ENCODE data around the gene ATP10B.

DNA sequence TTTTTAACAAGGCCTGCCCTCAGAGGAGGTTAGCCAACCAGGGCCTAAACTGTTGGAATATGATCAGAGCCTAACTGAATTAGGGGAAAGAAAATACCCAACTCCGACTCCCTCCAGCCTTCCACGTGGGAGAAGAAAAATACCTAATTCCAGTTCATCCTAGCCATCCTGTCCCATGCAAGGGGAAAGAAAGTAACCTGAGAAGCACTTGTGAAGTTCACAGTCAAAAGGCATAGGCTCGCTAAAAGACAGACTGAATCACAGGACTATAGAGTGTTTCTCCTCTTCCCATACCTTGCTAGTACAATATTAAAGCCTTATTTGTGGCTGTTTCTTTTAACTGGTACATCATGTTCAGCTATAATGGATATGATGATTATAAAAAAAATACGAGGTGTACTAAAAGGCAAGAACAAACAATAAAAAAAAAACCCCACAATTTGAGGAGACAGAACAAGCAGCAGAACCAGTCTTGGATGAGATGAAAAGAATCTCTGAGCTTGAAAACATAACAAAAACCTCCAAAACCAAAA, 18.0 kb upstream of the ATP10B start:
- TF ChIP-seq POLR2A (IDR thresholded peaks at IDR 0.05): no peak
- TF ChIP-seq, protein P1, sequence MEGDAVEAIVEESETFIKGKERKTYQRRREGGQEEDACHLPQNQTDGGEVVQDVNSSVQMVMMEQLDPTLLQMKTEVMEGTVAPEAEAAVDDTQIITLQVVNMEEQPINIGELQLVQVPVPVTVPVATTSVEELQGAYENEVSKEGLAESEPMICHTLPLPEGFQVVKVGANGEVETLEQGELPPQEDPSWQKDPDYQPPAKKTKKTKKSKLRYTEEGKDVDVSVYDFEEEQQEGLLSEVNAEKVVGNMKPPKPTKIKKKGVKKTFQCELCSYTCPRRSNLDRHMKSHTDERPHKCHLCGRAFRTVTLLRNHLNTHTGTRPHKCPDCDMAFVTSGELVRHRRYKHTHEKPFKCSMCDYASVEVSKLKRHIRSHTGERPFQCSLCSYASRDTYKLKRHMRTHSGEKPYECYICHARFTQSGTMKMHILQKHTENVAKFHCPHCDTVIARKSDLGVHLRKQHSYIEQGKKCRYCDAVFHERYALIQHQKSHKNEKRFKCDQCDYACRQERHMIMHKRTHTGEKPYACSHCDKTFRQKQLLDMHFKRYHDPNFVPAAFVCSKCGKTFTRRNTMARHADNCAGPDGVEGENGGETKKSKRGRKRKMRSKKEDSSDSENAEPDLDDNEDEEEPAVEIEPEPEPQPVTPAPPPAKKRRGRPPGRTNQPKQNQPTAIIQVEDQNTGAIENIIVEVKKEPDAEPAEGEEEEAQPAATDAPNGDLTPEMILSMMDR (IDR thresholded peaks at IDR 0.05): no peak

Measured in Peyer's patch (tissue), 4 donors.